Middle frontal gyrus (tissue), 1 donor: ENCODE data around the gene STPG2.

ENCODE experiments used
- DNase-seq: peaks from one replicate; pipeline ENCODE4 v3.0.0-alpha.2; 2015; ENCODE audit warnings: low spot score; ENCODE audit errors: extremely low spot score

STPG2 gene

GRCh38 chr4:97517939-97518338, 625.3 kb downstream of the STPG2 start:
- DNase-seq = no peak

GRCh38 chr4:97513917-97514316, 629.4 kb downstream of the STPG2 start:
- no peak for DNase-seq
